ENCODE results near the gene ZNRF3. TPM values are rescaled to one million over a fixed set of nuclear protein-coding genes. Genes with fewer than 3 reads are reported as not detected.

ZNRF3 gene
- total and polyA plus RNA-seq, 2 experiments from 2014 or later = 11.1 to 32.2 TPM

DNA sequence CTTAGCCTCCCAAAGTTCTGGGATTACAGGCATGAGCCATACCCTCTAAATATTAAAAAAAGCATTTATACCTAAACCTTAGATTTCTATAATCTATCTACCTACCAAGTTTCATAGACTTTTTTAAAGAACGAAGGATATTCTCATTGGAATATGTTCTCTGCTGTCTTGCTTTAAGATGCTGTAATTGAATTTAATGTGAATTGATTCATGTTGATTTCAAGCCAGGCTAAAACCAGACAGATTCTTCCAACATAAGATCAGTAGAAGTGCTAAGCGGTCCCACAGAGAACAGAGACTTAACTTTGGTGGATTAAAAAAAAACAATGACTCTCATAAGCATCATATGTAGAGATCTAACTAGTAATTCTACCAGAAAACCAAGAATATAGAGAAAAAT, 203.6 kb downstream of the ZNRF3 start (continued):
- TF ChIP-seq, protein P1, sequence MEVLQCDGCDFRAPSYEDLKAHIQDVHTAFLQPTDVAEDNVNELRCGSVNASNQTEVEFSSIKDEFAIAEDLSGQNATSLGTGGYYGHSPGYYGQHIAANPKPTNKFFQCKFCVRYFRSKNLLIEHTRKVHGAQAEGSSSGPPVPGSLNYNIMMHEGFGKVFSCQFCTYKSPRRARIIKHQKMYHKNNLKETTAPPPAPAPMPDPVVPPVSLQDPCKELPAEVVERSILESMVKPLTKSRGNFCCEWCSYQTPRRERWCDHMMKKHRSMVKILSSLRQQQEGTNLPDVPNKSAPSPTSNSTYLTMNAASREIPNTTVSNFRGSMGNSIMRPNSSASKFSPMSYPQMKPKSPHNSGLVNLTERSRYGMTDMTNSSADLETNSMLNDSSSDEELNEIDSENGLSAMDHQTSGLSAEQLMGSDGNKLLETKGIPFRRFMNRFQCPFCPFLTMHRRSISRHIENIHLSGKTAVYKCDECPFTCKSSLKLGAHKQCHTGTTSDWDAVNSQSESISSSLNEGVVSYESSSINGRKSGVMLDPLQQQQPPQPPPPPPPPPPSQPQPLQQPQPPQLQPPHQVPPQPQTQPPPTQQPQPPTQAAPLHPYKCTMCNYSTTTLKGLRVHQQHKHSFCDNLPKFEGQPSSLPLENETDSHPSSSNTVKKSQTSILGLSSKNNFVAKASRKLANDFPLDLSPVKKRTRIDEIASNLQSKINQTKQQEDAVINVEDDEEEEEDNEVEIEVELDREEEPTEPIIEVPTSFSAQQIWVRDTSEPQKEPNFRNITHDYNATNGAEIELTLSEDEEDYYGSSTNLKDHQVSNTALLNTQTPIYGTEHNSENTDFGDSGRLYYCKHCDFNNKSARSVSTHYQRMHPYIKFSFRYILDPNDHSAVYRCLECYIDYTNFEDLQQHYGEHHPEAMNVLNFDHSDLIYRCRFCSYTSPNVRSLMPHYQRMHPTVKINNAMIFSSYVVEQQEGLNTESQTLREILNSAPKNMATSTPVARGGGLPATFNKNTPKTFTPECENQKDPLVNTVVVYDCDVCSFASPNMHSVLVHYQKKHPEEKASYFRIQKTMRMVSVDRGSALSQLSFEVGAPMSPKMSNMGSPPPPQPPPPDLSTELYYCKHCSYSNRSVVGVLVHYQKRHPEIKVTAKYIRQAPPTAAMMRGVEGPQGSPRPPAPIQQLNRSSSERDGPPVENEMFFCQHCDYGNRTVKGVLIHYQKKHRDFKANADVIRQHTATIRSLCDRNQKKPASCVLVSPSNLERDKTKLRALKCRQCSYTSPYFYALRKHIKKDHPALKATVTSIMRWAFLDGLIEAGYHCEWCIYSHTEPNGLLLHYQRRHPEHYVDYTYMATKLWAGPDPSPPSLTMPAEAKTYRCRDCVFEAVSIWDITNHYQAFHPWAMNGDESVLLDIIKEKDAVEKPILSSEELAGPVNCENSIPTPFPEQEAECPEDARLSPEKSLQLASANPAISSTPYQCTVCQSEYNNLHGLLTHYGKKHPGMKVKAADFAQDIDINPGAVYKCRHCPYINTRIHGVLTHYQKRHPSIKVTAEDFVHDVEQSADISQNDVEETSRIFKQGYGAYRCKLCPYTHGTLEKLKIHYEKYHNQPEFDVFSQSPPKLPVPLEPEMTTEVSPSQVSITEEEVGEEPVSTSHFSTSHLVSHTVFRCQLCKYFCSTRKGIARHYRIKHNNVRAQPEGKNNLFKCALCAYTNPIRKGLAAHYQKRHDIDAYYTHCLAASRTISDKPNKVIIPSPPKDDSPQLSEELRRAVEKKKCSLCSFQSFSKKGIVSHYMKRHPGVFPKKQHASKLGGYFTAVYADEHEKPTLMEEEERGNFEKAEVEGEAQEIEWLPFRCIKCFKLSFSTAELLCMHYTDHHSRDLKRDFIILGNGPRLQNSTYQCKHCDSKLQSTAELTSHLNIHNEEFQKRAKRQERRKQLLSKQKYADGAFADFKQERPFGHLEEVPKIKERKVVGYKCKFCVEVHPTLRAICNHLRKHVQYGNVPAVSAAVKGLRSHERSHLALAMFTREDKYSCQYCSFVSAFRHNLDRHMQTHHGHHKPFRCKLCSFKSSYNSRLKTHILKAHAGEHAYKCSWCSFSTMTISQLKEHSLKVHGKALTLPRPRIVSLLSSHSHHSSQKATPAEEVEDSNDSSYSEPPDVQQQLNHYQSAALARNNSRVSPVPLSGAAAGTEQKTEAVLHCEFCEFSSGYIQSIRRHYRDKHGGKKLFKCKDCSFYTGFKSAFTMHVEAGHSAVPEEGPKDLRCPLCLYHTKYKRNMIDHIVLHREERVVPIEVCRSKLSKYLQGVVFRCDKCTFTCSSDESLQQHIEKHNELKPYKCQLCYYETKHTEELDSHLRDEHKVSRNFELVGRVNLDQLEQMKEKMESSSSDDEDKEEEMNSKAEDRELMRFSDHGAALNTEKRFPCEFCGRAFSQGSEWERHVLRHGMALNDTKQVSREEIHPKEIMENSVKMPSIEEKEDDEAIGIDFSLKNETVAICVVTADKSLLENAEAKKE (CRISPR knock-in tag; IDR thresholded peaks at IDR 0.05) = no peak
- TF ChIP-seq CREB1 (CRISPR knock-in tag; IDR thresholded peaks at IDR 0.05; ENCODE audit: low read depth) = no peak
- no peak for TF ChIP-seq ZNF331 (CRISPR knock-in tag; IDR thresholded peaks at IDR 0.05; ENCODE audit: low read depth)
- TF ChIP-seq, protein P2, sequence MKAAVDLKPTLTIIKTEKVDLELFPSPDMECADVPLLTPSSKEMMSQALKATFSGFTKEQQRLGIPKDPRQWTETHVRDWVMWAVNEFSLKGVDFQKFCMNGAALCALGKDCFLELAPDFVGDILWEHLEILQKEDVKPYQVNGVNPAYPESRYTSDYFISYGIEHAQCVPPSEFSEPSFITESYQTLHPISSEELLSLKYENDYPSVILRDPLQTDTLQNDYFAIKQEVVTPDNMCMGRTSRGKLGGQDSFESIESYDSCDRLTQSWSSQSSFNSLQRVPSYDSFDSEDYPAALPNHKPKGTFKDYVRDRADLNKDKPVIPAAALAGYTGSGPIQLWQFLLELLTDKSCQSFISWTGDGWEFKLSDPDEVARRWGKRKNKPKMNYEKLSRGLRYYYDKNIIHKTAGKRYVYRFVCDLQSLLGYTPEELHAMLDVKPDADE (IDR thresholded peaks at IDR 0.05) = no peak
- no peak for TF ChIP-seq POLR2AphosphoS5 (IDR thresholded peaks at IDR 0.05; ENCODE audit: low read depth)
- TF ChIP-seq ZNF114 (CRISPR knock-in tag; IDR thresholded peaks at IDR 0.05) = no peak
- no peak for TF ChIP-seq EZH2 (IDR thresholded peaks at IDR 0.05; ENCODE audit: low read depth, unreplicated experiment)
- TF ChIP-seq, protein P3, sequence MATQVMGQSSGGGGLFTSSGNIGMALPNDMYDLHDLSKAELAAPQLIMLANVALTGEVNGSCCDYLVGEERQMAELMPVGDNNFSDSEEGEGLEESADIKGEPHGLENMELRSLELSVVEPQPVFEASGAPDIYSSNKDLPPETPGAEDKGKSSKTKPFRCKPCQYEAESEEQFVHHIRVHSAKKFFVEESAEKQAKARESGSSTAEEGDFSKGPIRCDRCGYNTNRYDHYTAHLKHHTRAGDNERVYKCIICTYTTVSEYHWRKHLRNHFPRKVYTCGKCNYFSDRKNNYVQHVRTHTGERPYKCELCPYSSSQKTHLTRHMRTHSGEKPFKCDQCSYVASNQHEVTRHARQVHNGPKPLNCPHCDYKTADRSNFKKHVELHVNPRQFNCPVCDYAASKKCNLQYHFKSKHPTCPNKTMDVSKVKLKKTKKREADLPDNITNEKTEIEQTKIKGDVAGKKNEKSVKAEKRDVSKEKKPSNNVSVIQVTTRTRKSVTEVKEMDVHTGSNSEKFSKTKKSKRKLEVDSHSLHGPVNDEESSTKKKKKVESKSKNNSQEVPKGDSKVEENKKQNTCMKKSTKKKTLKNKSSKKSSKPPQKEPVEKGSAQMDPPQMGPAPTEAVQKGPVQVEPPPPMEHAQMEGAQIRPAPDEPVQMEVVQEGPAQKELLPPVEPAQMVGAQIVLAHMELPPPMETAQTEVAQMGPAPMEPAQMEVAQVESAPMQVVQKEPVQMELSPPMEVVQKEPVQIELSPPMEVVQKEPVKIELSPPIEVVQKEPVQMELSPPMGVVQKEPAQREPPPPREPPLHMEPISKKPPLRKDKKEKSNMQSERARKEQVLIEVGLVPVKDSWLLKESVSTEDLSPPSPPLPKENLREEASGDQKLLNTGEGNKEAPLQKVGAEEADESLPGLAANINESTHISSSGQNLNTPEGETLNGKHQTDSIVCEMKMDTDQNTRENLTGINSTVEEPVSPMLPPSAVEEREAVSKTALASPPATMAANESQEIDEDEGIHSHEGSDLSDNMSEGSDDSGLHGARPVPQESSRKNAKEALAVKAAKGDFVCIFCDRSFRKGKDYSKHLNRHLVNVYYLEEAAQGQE (IDR thresholded peaks at IDR 0.05; ENCODE audit: unreplicated experiment) = no peak
- TF ChIP-seq NANOG (IDR thresholded peaks at IDR 0.05; ENCODE audit: borderline replicate concordance) = no peak
- TF ChIP-seq EZH2phosphoT487 (IDR thresholded peaks at IDR 0.05; ENCODE audit: unreplicated experiment) = no peak
- no peak for TF ChIP-seq STAT1 (IDR thresholded peaks at IDR 0.05; ENCODE audit: unreplicated experiment)
